ENCODE measurements around the gene KCTD5. TPM values are rescaled to one million over a fixed set of nuclear protein-coding genes. Genes with fewer than 3 reads are reported as not detected.
"Not testable (repeated sequence)": the region's sequence is repeated elsewhere in the genome, so short reads cannot be mapped to it uniquely, and the experiment has no call there.

KCTD5 gene
- 63.9 and 69.6 TPM in 2 replicates for total RNA-seq

GRCh38 chr16:2682209-2683021 is at the start of gene KCTD5:
TSS of gene KCTD5 (plus strand) at chr16:2682523. CDS start at chr16:2682549, 26 bp downstream.
- Mint-ChIP-seq H3K27ac (peak within 1 kb of the TSS; percentile 97), H3K9me3 (no peaks in the 10 kb centered on the region), H3K4me3 (peak within 1 kb of the TSS; percentile 99), H3K27me3 (ENCODE audit: insufficient read depth) (peaks cover 2% of the 10 kb centered on the region), H3K36me3 (ENCODE audit: low read depth) (peaks cover 6% of the 10 kb centered on the region), H3K4me1 (ENCODE audit: low read depth) (peaks cover 13% of the 10 kb centered on the region)
- intact Hi-C loops (cut with micrococcal nuclease): loop anchor here (1.0 to 10.0 kb wide), 7 partner anchors 8 to 1068 kb away; partner anchors contain the start of genes CRAMP1, ELOB, IFT140 and MLST8
- peak; percentile 96 for DNase-seq (ENCODE audit: low spot score)

DNA sequence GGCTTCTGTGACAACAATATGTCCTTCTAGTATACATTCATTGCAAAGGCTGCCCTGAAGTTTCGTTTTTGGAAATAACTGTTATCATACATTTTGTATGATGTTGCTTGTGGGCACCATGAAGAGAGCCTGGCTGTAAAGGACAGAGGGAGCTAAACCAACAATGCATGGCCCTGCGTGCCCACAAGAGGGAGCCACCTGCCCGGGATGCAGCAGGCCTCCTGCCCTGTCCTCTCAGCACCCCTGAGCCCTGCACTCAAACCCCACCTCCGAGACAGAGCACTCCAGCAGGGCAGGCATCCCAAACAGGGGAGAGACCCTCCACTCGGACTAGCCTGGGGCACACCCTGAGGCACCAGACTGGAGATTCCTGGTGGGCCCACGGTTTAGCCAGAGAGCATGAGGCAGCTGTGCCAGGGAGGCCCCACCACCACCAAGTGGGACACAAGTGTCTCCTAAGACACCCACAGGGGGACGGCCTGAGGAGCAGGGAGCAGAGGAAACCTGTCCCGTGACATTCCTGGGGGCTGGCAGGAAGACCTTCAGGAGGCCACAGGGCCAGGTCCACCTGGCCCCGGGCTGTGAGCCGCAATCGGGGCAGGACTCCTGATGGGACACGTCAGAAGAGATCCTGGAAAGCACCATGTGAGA is 43.1 kb upstream of the KCTD5 start:
- intact Hi-C loops (cut with micrococcal nuclease): not testable (repeated sequence)

DNA sequence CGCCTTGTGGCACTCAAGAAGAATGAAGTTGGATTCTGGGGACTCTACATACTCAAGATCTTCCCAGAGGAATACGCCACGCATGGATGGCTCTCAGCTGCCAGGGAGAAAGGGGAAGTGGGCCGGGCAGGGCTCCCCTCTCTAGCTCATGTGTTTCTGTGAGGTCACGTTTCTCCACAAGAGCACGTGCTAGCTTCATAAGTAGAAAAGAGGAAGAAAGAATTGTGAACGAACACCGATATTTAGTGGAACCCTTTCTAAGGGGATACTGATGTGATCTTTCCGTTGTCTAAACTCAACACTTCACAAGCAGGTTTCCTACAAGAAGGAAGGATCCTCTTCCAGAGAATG is 42.6 kb upstream of the KCTD5 start:
- H3K27ac Mint-ChIP-seq; intact Hi-C loops (cut with micrococcal nuclease); H3K4me1 Mint-ChIP-seq (ENCODE audit: low read depth); H3K4me3 Mint-ChIP-seq; DNase-seq (ENCODE audit: low spot score); H3K9me3 Mint-ChIP-seq; H3K27me3 Mint-ChIP-seq (ENCODE audit: insufficient read depth); H3K36me3 Mint-ChIP-seq (ENCODE audit: low read depth): not testable (repeated sequence)

More for the DNA sequence above, 43.1 kb upstream of the KCTD5 start:
- not testable (repeated sequence) for H3K27ac Mint-ChIP-seq; H3K27me3 Mint-ChIP-seq (ENCODE audit: insufficient read depth); DNase-seq (ENCODE audit: low spot score); H3K4me3 Mint-ChIP-seq; H3K4me1 Mint-ChIP-seq (ENCODE audit: low read depth); H3K36me3 Mint-ChIP-seq (ENCODE audit: low read depth); H3K9me3 Mint-ChIP-seq

DNA sequence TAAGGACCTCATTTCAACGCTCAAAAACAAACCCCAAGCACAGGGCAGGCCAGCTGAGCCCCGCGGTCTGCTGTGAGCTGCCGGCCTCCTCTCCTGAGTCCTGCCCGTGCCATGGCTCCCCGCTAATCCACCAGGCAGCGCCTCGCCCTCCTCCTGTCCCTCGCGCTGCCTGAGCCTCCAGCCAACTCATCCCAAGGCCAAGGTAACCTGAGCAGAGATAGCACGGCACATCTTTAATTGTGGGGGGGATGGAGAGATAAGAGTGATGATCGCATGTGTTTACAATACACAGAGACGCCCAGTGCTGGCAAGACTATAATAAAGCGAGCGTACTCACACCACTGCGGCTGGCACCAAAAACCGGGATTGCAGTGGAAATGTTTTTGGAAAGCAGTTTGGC is 39.8 kb upstream of the KCTD5 start:
- DNase-seq (ENCODE audit: low spot score); H3K27me3 Mint-ChIP-seq (ENCODE audit: insufficient read depth); H3K9me3 Mint-ChIP-seq; H3K27ac Mint-ChIP-seq; H3K4me3 Mint-ChIP-seq; H3K4me1 Mint-ChIP-seq (ENCODE audit: low read depth); H3K36me3 Mint-ChIP-seq (ENCODE audit: low read depth); intact Hi-C loops (cut with micrococcal nuclease): not testable (repeated sequence)

DNA sequence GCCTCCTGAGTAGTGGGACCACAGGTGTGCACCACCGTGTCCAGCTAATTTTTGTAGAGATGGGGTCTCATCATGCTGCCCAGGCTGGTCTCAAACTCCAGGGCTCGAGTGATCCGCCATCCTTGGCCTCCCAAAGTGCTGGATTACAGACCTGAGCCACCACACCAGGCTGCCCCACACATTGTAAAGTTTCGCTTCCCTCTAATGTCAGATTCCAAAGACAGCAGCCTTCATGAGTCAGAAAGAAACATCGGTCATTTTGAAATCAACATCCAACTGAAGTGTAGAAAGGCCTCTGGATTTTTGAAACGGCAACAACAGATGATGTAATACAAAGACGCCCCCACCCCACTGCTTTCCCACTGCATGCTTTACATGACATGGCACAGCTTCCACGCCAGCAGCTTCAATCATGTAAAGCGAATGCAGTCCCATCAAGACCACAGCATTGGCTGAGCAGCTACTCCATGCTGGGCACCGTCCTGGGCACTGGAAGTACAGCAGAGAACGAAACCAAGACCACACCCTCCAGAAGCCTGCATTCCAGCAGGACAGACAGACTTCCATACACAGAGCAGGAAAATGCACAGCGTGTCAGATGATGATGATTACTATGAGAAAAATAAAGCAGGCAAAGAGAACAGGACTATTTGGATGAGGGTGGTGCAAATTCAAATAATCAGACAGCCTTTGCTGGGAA is 37.4 kb upstream of the KCTD5 start:
- H3K27me3 Mint-ChIP-seq (ENCODE audit: insufficient read depth); H3K9me3 Mint-ChIP-seq; H3K4me3 Mint-ChIP-seq; DNase-seq (ENCODE audit: low spot score); H3K36me3 Mint-ChIP-seq (ENCODE audit: low read depth); intact Hi-C loops (cut with micrococcal nuclease); H3K27ac Mint-ChIP-seq; H3K4me1 Mint-ChIP-seq (ENCODE audit: low read depth): not testable (repeated sequence)

DNA sequence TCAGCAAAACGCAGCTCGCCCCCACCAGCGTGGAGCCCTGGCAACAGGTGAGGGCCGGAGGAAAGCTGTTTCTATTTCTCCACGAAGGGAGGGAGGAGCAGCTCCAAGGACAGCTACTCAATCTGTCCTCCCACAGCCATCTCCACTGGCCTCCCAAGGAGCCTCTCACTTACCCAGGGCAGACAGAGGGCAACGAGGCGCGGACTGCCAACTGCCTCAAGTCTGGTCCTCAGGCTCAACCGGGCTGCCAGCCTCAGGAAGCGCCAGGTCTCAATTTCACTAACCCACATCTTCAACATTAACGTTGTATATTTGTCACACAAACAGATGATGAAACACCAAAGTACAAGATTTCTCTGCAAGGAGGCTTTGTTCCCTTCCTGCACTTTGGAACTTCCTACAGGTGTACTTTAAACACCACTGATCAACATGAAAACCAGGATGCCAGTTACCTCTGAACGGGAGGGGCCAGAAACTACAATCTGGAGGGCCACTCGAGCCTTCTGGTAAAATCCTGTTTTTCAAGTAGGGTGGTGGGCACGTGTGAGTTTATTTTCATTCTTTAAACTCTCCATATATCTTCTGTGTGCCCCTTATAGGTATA is 31.0 kb upstream of the KCTD5 start:
- H3K27ac Mint-ChIP-seq; H3K36me3 Mint-ChIP-seq (ENCODE audit: low read depth); H3K4me1 Mint-ChIP-seq (ENCODE audit: low read depth); H3K27me3 Mint-ChIP-seq (ENCODE audit: insufficient read depth); DNase-seq (ENCODE audit: low spot score); intact Hi-C loops (cut with micrococcal nuclease); H3K9me3 Mint-ChIP-seq; H3K4me3 Mint-ChIP-seq: not testable (repeated sequence)

DNA sequence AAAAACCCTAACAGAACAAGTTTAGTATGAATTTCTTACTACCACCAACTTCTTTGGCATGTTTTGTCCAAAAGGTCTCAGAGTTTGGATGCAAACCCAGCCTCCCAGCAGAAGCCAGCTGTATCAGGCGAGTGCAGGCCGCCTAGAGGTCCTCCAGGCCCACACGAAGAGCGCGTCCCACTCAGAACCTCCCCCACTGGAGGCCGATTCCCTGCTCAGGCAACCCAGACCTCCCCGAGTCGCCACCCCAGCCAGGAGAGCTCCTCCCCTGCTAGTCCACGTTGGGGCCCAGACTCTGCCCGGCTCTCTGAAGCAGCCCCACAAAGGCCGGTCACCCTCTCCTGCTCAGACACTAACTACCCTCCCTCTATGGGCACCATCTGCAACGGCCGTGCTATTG is 28.4 kb upstream of the KCTD5 start:
- H3K36me3 Mint-ChIP-seq (ENCODE audit: low read depth); H3K27me3 Mint-ChIP-seq (ENCODE audit: insufficient read depth); H3K27ac Mint-ChIP-seq; DNase-seq (ENCODE audit: low spot score); H3K4me3 Mint-ChIP-seq; H3K9me3 Mint-ChIP-seq; intact Hi-C loops (cut with micrococcal nuclease); H3K4me1 Mint-ChIP-seq (ENCODE audit: low read depth): not testable (repeated sequence)

DNA sequence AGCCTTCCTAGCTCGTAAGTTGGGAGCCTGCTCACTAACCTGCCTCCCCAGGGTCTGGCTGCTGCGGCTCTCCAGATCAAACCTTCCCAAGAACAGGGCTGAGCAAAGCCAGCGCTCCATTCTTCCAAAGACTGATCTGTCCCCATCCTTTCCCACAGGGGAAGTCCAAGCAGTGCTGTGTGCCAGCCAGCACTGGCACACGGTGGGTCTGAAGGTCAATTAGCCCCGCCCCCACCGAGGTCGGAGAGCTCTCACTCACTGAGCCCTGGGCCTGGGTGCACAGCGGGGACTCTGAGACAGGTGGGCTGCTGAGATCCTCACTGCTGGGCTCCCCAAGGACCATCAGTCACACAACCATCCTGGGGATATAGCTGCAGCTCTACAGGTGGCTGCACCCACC is 27.4 kb upstream of the KCTD5 start:
- DNase-seq (ENCODE audit: low spot score); H3K27ac Mint-ChIP-seq; H3K4me3 Mint-ChIP-seq; intact Hi-C loops (cut with micrococcal nuclease); H3K9me3 Mint-ChIP-seq; H3K36me3 Mint-ChIP-seq (ENCODE audit: low read depth); H3K27me3 Mint-ChIP-seq (ENCODE audit: insufficient read depth); H3K4me1 Mint-ChIP-seq (ENCODE audit: low read depth): not testable (repeated sequence)

DNA sequence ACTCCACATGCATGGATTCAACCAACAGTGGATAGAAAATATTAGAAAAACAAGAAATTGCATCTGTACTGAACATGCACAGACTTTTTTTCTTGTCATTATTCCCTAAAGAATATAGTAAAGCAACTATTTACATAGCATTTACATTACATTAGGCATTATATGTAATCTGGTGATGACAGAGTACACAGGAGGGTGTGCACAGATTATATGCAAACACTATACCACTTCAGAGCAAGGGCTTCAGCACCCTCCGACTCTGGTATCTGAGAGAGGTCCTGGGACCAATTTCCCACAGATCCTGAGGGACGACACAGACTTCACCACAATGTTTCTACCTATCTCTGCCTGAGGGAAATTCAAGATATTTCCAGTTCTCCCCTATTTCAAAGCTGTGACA is 25.3 kb upstream of the KCTD5 start:
- peaks cover 7% of the 10 kb centered on the region for H3K4me1 Mint-ChIP-seq (ENCODE audit: low read depth)
- no peak for DNase-seq (ENCODE audit: low spot score)

DNA sequence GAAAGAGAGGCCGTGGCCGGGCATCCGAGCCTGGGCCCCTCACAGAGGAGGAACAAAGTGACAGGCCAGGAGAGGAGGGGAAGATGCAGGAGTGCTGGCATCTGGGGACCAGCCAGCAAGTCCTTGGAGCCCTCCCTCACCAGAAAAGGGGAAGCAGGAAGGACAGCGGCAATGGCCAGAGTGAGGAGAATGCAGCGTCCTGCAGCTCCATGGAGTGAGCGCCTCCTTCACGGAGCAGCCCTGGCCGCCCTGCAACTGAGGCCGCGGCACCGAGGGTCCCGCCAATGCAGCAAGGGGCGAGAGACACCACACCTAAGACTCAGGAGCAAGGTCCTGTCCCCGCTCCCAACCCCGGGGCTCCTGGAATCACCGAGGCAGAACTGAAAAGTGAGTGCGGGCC is 24.5 kb upstream of the KCTD5 start:
- H3K4me1 Mint-ChIP-seq (ENCODE audit: low read depth): peaks cover 13% of the 10 kb centered on the region
- H3K27ac Mint-ChIP-seq; H3K36me3 Mint-ChIP-seq (ENCODE audit: low read depth); intact Hi-C loops (cut with micrococcal nuclease); DNase-seq (ENCODE audit: low spot score); H3K4me3 Mint-ChIP-seq; H3K9me3 Mint-ChIP-seq; H3K27me3 Mint-ChIP-seq (ENCODE audit: insufficient read depth): not testable (repeated sequence)

More for the DNA sequence above, 25.3 kb upstream of the KCTD5 start:
- H3K27ac Mint-ChIP-seq: no peak overlapping the region
- H3K4me3 Mint-ChIP-seq: no peak overlapping the region
- H3K27me3 Mint-ChIP-seq (ENCODE audit: insufficient read depth): no peaks in the 10 kb centered on the region
- H3K36me3 Mint-ChIP-seq (ENCODE audit: low read depth): peaks cover 2% of the 10 kb centered on the region
- no peaks in the 10 kb centered on the region for H3K9me3 Mint-ChIP-seq
- intact Hi-C loops (cut with micrococcal nuclease): no loop called here

- Mint-ChIP-seq H3K36me3 (ENCODE audit: low read depth) (peaks cover 20% of the 10 kb centered on the region), H3K4me1 (ENCODE audit: low read depth) (peaks cover 30% of the 10 kb centered on the region)
- H3K9me3 Mint-ChIP-seq; intact Hi-C loops (cut with micrococcal nuclease); H3K4me3 Mint-ChIP-seq; H3K27me3 Mint-ChIP-seq (ENCODE audit: insufficient read depth); DNase-seq (ENCODE audit: low spot score); H3K27ac Mint-ChIP-seq: not testable (repeated sequence)
These were observed 22.8 kb upstream of the KCTD5 start for GRCh38 chr16:2659560-2659959.

DNA sequence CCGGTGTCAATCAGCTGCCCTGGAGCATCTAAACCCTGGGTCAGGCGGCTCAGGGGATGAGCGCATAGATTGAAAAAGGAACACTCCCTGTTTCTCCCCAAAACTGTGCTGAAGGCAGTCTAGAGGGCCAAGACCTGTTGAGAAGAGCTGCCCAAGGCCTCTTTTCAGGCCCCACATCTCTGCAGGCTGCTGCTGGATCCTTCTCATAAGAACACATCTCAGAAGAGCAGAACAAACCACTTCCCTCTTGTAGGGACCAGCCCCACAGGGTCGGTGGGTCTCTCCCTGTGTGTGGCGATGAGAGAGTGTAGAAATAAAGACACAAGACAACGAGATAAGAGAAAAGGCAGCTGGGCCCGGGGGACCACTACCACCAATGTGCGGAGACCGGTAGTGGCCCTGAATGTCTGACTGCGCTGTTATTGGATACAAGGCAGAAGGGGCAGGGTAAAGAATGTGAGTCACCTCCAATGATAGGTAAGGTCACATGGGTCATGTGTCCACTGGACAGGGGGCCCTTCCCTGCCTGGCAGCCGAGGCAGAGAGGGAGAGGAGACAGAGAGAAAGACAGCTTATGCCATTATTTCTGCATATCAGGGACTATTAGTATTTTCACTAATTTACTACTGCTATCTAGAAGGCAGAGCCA is 22.2 kb upstream of the KCTD5 start:
- intact Hi-C loops (cut with micrococcal nuclease); DNase-seq (ENCODE audit: low spot score); H3K27ac Mint-ChIP-seq: not testable (repeated sequence)

More for the DNA sequence above, 22.2 kb upstream of the KCTD5 start:
- H3K9me3 Mint-ChIP-seq; H3K27me3 Mint-ChIP-seq (ENCODE audit: insufficient read depth); H3K4me3 Mint-ChIP-seq: not testable (repeated sequence)
- Mint-ChIP-seq H3K4me1 (ENCODE audit: low read depth) (peaks cover 36% of the 10 kb centered on the region), H3K36me3 (ENCODE audit: low read depth) (peaks cover 23% of the 10 kb centered on the region)

All from activated T-helper 1 cell treated with anti-CD3 and anti-CD28 coated beads, Interleukin-12 subunit alpha, Interleukin-12 subunit beta, Interleukin-2, Interleukin-4 antibody, amounts not matched to agents 30 ng/mL and 10 ng/mL and 1 ng/mL, durations not matched to agents 14 hours and 24 hours and 36 hours (primary cell).